Effector CD8-positive, alpha-beta T cell (primary cell): ENCODE results near the gene ITGB3.
"Not testable (repeated sequence)": the region's sequence is repeated elsewhere in the genome, so short reads cannot be mapped to it uniquely, and the experiment has no call there.

Experiments used
- DNase-seq: peaks from one replicate; lab custom pipeline; 2025; lab: John Stamatoyannopoulos, UW

Gene ITGB3

GRCh38 chr17:47244697-47245096 lies 8.9 kb upstream of the ITGB3 start:
- no peak for DNase-seq

- no peak for DNase-seq
Observed at GRCh38 chr17:47246120-47246519, 7.5 kb upstream of the ITGB3 start.

GRCh38 chr17:47250855-47251254 lies 2.8 kb upstream of the ITGB3 start:
- DNase-seq, result no peak

GRCh38 chr17:47251421-47251940 lies 2.1 kb upstream of the ITGB3 start:
- DNase-seq, result no peak

- DNase-seq, result no peak
Observed at GRCh38 chr17:47252209-47252608, 1.4 kb upstream of the ITGB3 start.

GRCh38 chr17:47252766-47253512 lies 688 bp upstream of the ITGB3 start:
- no peak for DNase-seq

- DNase-seq, result no peak
Observed at GRCh38 chr17:47254403-47254943, 846 bp downstream of the ITGB3 start.

- DNase-seq, result no peak
Observed at GRCh38 chr17:47257651-47258339, 4.2 kb downstream of the ITGB3 start.

GRCh38 chr17:47262586-47262985 lies 9.0 kb downstream of the ITGB3 start:
- no peak for DNase-seq

- no peak for DNase-seq
Observed at GRCh38 chr17:47264166-47264565, 10.5 kb downstream of the ITGB3 start.

- no peak for DNase-seq
Observed at GRCh38 chr17:47265983-47266541, 12.4 kb downstream of the ITGB3 start.

- no peak for DNase-seq
Observed at GRCh38 chr17:47266782-47267181, 13.2 kb downstream of the ITGB3 start.

- DNase-seq, result no peak
Observed at GRCh38 chr17:47267354-47267828, 13.8 kb downstream of the ITGB3 start.

- not testable (repeated sequence) for DNase-seq
Observed at GRCh38 chr17:47268964-47269363, 15.3 kb downstream of the ITGB3 start.

- not testable (repeated sequence) for DNase-seq
Observed at GRCh38 chr17:47269561-47270280, 16.1 kb downstream of the ITGB3 start.

- no peak for DNase-seq
Observed at GRCh38 chr17:47270946-47271705, 17.5 kb downstream of the ITGB3 start.

- no peak for DNase-seq
Observed at GRCh38 chr17:47272491-47272890, 18.9 kb downstream of the ITGB3 start.

- no peak for DNase-seq
Observed at GRCh38 chr17:47273245-47273644, 19.6 kb downstream of the ITGB3 start.

GRCh38 chr17:47274319-47275069 lies 20.9 kb downstream of the ITGB3 start:
- no peak for DNase-seq

GRCh38 chr17:47275245-47275984 lies 21.8 kb downstream of the ITGB3 start:
- DNase-seq, result no peak
